ENCODE data around the gene GALNS. TPM values are rescaled to one million over a fixed set of nuclear protein-coding genes. Genes with fewer than 3 reads are reported as not detected.

Gene GALNS
- total and polyA plus RNA-seq, 2 of the 4 experiments (the other 2 are of a cell fraction) = 7.2 to 32.5 TPM

- CTCF ChIA-PET = no interaction called here
- DNase-seq = no peak
- no TSS peak for BruUV-seq (replicated peaks)
- H2BK20ac ChIP-seq (ENCODE audit: low read depth, low read length) = no peak overlapping the region
- no peak for ATAC-seq (ENCODE audit: low read depth)
- H2AFZ ChIP-seq (replicated peaks; ENCODE audit: low read length, poor library complexity) = no peak overlapping the region
- no peak overlapping the region for H3K18ac ChIP-seq (ENCODE audit: low read depth, low read length)
- intact Hi-C loops (cut with micrococcal nuclease) (no loop called here), dilution Hi-C loops (cut with HindIII; ENCODE audit: low sequenced_read_pairs, unreplicated experiment) (no loop called here), in situ Hi-C loops (cut with MboI; ENCODE audit: low sequenced_read_pairs) (no loop called here)
- H4K5ac ChIP-seq (ENCODE audit: low read depth, low read length) = no peak overlapping the region
- H2BK5ac ChIP-seq (ENCODE audit: low read depth, low read length, poor library complexity, severe bottlenecking) = no peak overlapping the region
- no peak overlapping the region for H3K4me2 ChIP-seq (ENCODE audit: low read depth, low read length)
- TF ChIP-seq MAZ (IDR thresholded peaks at IDR 0.05; ENCODE audit: borderline replicate concordance, low read depth, low read length) = no peak
- no peak for TF ChIP-seq POLR2A (IDR thresholded peaks at IDR 0.05; ENCODE audit: low read depth, low read length)
- TF ChIP-seq MAFK (IDR thresholded peaks at IDR 0.05; ENCODE audit: low read depth, low read length) = no peak
- no peak for TF ChIP-seq ELK1 (IDR thresholded peaks at IDR 0.05; ENCODE audit: borderline replicate concordance, low read depth, low read length)
- TF ChIP-seq MXI1 (IDR thresholded peaks at IDR 0.05; ENCODE audit: borderline replicate concordance, low read depth, low read length) = no peak
- TF ChIP-seq CTCF (conservative IDR thresholded peaks at IDR 0.05; ENCODE audit: low read depth, low read length) = no peak
- no peak overlapping the region for H3K56ac ChIP-seq (ENCODE audit: extremely low read depth, insufficient read depth, low read length)
- H3K14ac ChIP-seq (replicated peaks; ENCODE audit: low read depth, low read length) = no peak overlapping the region
- POLR2A ChIA-PET (ENCODE audit: unreplicated experiment) = no interaction called here
- no peak overlapping the region for H2AK5ac ChIP-seq (ENCODE audit: low read depth, low read length)
- no peaks in the 10 kb centered on the region for H3K27me3 ChIP-seq (ENCODE audit: control insufficient read depth, insufficient read depth, low read length)
- H2BK120ac ChIP-seq (ENCODE audit: low read depth, low read length) = no peak overlapping the region
- peaks cover 31% of the 10 kb centered on the region for H3K36me3 ChIP-seq (ENCODE audit: control insufficient read depth, insufficient read depth, low read length)
- H3K9ac ChIP-seq (ENCODE audit: low read depth, low read length) = no peak overlapping the region
- no peak overlapping the region for H3K4me3 ChIP-seq (ENCODE audit: insufficient read depth, low read depth, low read length)
- H3K79me1 ChIP-seq (ENCODE audit: low read depth in 1 of 2, low read length in 2 of 2) = peaks cover under 1 to 4% of the 10 kb centered on the region in 2 experiments; a peak in 2 of 4 replicates
- no peak overlapping the region for H3K4ac ChIP-seq (ENCODE audit: low read depth, low read length)
- no peak overlapping the region for H4K91ac ChIP-seq (ENCODE audit: insufficient read depth, low read depth, low read length)
- H3K9me3 ChIP-seq (ENCODE audit: control insufficient read depth, insufficient read depth, low read length) = no peaks in the 10 kb centered on the region
- no peaks in the 10 kb centered on the region for H3K4me1 ChIP-seq (ENCODE audit: control insufficient read depth, insufficient read depth, low read length)
- H3K9me1 ChIP-seq (ENCODE audit: insufficient read depth, low read length) = no peaks in the 10 kb centered on the region
- H3K23ac ChIP-seq (ENCODE audit: low read depth, low read length) = no peak overlapping the region
- peaks cover 8% of the 10 kb centered on the region; the same call in 1 of the 2 replicates for H4K20me1 ChIP-seq (ENCODE audit: insufficient read depth, low read length)
- H4K8ac ChIP-seq (ENCODE audit: low read depth in 2 of 2, low read length in 2 of 2) = no peak overlapping the region
- WGBS, 2 experiments (ENCODE audit: extremely low coverage in 2 of 2, insufficient read length in 1 of 2) = 93% methylated on average over 17 of the region's 30 CpGs; no CpG with 5 or more reads in 1 of the 2 experiments
- no peak overlapping the region for H2AK9ac ChIP-seq (replicated peaks; ENCODE audit: low read depth, low read length, poor library complexity)
- H2BK15ac ChIP-seq (ENCODE audit: low read depth, low read length) = no peak overlapping the region
- H3K27ac ChIP-seq (ENCODE audit: insufficient read depth, low read length) = no peak overlapping the region
Observed at GRCh38 chr16:88840600-88841215, 16.0 kb downstream of the GALNS start.

Measured in IMR-90 (cell line).